GM23248 (cell line): Measurements from ENCODE around the gene GPX7.

Source experiments
- EZH2 ChIP-seq: fragments of 200-600 bp; sonication (generic); IDR thresholded peaks from 2 replicates; pipeline ENCODE4 v1.6.1; 2018; ENCODE audit warnings: antibody characterized with exemption, mild to moderate bottlenecking; ENCODE audit not compliant: insufficient read depth, poor library complexity, severe bottlenecking
- EZH2phosphoT487 ChIP-seq: fragments of 200-600 bp; sonication (generic); IDR thresholded peaks from 2 replicates; pipeline ENCODE4 v1.6.1; 2018; ENCODE audit warnings: antibody characterized with exemption, moderate library complexity, mild to moderate bottlenecking, low read depth; ENCODE audit not compliant: insufficient read depth

- no peak for TF ChIP-seq EZH2
- 0 out of 2 replicates have a peak, but pooled peaks have one; percentile 51 for TF ChIP-seq EZH2phosphoT487
Observed at GRCh38 chr1:52633291-52633754, 31.2 kb downstream of the GPX7 start.
